Activated naive CD8-positive, alpha-beta T cell treated with anti-CD3 and anti-CD28 coated beads, Interleukin-2, amount 50 U/mL, for 16 hours (primary cell): ENCODE data around the gene MYO5C.
A peak's percentile ranks its signal among the peaks of the same experiment; 100 is the strongest.

ENCODE experiments used
- DNase-seq: peaks from one replicate; pipeline ENCODE4 v3.0.0-alpha.2; 2020; ENCODE audit warnings: low read depth, low spot score

Gene MYO5C

GRCh38 chr15:52213206-52213605, 82.4 kb downstream of the MYO5C start:
- no peak for DNase-seq

GRCh38 chr15:52208306-52208946, 87.2 kb downstream of the MYO5C start:
- peak; percentile 48 for DNase-seq

- no peak for DNase-seq
These were observed 88.4 kb downstream of the MYO5C start for GRCh38 chr15:52207191-52207590.

GRCh38 chr15:52206446-52206845, 89.2 kb downstream of the MYO5C start:
- no peak for DNase-seq

- DNase-seq, result no peak
These were observed 90.9 kb downstream of the MYO5C start for GRCh38 chr15:52204657-52205056.

GRCh38 chr15:52200831-52201365, 94.7 kb downstream of the MYO5C start:
- DNase-seq, result no peak

- no peak for DNase-seq
These were observed 96.3 kb downstream of the MYO5C start for GRCh38 chr15:52199271-52199670.

- no peak for DNase-seq
These were observed 98.7 kb downstream of the MYO5C start for GRCh38 chr15:52196891-52197290.

GRCh38 chr15:52193791-52194190, 101.8 kb downstream of the MYO5C start:
- no peak for DNase-seq

- DNase-seq, result no peak
These were observed 102.3 kb downstream of the MYO5C start for GRCh38 chr15:52193321-52193720.

- no peak for DNase-seq
These were observed 104.4 kb downstream of the MYO5C start, which contains the start of gene GNB5 for GRCh38 chr15:52191207-52191606. GNB5 (minus strand) TSS chr15:52191392; CDS start chr15:52184676, 6,716 bp downstream.

GRCh38 chr15:52186651-52187486, 108.7 kb downstream of the MYO5C start:
- DNase-seq, result no peak

- no peak for DNase-seq
These were observed 110.4 kb downstream of the MYO5C start for GRCh38 chr15:52185151-52185561.

- DNase-seq, result no peak
These were observed 110.9 kb downstream of the MYO5C start for GRCh38 chr15:52184721-52185120.

GRCh38 chr15:52183562-52184173, 111.9 kb downstream of the MYO5C start:
- no peak for DNase-seq

GRCh38 chr15:52181938-52182780, 113.4 kb downstream of the MYO5C start:
- DNase-seq, result no peak

- DNase-seq, result no peak
These were observed 114.7 kb downstream of the MYO5C start for GRCh38 chr15:52180851-52181450.

- no peak for DNase-seq
These were observed 115.3 kb downstream of the MYO5C start for GRCh38 chr15:52180196-52180835.

- peak; percentile 80 for DNase-seq
These were observed 116.1 kb downstream of the MYO5C start for GRCh38 chr15:52179278-52180195.
